ENCODE measurements around the gene C22orf15.
"Not testable (repeated sequence)": the region's sequence is repeated elsewhere in the genome, so short reads cannot be mapped to it uniquely, and the experiment has no call there.

Gene C22orf15, protein sequence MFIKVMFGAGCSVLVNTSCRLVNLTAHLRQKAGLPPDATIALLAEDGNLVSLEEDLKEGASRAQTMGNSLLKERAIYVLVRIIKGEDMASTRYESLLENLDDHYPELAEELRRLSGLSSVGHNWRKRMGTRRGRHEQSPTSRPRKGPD

GRCh38 chr22:23762842-23763578, at the start of gene C22orf15:
C22orf15 (plus strand) TSS chr22:23762990; CDS start chr22:23763307, 317 bp downstream.
- DNase-seq (ENCODE audit: low spot score): no peak

DNA sequence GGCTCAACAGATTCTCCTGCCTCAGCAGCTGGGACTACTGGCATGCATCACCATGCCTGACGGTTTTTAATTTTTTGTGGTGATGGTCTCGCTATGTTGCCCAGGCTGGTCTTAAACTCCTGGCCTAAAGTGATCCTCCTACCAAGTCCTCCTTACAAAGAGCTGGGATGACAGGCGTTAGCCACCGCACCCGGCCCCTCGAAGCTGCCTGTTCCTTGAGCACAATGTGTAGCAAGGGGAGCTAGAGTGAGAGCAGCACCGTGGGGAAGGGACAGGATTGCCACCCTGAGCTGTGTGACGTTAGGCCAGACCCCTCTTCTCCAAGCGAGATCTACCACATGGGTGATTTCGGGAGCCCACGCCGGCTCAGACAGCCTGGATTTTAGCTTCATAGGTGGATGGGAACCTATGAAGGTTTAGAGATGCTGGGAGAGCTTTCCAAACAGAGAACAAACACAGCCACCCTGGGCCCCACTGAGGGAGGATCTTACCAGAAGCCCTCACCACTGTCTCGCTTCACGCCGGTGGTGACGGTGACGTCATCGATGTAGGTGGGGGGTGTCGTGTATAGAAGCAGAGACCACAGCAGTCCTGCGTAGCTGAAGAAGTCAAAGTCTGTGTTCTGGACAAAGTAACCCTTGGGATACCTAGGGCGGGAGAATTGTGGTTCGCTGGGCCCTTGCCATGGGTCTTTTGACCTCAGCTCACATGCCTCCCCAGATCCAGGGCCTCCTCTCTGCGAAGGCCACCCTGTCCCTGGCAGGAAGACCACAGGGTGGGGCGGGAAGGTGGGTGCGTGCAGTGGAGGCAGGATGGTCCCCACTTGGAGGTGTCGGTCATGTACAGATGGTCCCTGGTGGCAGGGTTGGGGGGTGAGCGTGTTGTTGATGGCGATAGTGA, 48.8 kb upstream of the C22orf15 start:
- no peak for DNase-seq (ENCODE audit: low spot score)

GRCh38 chr22:23714596-23715578, 47.9 kb upstream of the C22orf15 start:
- no peak for DNase-seq (ENCODE audit: low spot score)

DNA sequence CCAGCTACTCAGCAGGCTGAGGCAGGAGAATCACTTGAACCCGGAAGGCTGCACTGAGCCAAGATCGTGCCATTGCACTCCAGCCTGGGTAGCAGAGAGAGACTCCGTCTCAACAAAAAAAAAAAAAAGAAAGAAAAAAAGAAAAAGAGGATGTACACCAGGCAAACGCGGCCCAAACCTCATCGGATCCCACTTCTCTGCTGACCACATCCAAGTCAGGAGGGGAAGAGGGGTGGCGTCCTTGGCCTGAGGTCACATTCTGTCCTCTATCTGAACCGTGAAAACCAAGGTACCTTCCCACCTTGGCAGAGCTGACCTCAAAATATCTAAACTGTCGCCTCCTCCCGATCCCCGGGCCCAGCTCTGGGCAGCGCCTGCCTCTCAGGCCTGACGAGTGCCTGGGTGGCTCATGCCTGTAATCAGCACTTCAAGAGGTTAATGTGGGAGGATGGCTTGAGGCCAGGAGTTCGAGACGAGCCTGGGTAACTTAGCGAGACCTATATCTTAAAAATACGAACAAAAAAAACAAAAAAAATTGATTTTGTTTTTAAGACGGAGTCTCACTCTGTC, 46.9 kb upstream of the C22orf15 start:
- DNase-seq (ENCODE audit: low spot score): no peak

DNA sequence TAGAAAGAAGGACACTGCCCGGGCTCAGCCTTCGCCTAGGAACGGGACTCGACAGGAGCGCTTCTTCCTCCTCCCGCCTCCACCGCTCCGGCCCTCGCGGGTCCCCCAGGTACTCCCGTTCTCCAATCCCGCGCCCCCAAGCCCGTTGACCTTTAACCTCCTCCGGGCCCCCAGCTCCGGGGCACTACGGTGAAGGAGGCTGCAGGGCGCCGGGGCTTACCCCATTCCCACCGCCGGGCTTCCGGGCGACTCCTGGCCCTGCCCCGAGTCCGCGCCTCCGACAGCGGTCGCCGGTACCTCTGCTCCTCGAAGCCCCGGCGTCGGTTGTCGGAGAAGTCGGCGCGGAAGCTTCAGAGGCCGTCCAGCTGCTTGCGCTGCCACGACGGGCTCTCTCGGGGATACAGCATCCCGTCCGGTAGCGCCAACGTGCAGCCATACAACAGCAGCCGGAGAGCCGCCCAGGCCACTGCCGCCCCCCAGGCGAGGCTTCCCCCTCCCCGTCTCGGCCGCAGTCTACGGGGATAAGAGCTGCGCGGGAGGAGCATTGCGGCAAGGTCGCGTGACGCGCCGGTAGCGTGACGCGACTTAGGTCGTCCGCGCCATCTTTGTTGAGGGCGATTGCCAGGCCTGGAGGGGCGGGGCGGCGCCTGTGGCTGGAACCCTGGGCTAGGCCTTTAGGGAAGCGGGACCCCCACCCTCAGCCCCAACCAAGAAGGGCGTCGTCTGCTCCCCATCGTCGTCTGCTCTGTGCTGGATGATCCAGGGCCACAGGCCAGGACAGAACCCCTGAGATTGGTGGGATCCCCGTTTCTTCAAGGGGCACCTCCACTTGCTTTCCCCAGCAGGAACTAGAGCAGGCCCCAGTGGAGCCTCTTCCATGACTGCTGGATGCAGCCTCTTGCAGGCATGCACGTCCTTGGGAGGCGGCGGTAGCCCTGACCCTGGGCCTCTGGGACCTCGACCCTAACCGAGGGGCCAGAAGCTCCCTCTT, 45.7 kb upstream of the C22orf15 start:
- DNase-seq (ENCODE audit: low spot score): peak; percentile 89

- no peak for DNase-seq (ENCODE audit: low spot score)
Observed at GRCh38 chr22:23718371-23719165, 44.2 kb upstream of the C22orf15 start.

DNA sequence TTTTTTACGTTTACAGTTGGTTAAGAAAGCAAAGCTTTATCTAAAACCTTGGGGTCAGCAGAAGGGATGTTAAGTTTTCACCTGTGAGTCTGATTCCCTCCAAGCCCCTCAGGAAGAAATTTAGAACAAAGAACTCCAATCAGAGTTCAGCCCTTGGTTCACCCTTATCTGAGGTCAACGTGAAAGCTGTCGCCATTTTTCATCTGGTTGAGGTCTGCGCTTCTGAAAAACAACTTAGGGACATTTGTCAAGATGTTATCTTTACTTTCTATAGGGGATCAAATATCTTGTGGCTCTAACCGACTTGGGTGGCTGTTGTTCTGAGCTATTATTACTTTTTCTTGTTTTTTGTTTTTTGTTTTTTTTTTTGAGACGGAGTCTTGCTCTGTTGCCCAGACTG, 41.9 kb upstream of the C22orf15 start:
- DNase-seq (ENCODE audit: low spot score): no peak

DNA sequence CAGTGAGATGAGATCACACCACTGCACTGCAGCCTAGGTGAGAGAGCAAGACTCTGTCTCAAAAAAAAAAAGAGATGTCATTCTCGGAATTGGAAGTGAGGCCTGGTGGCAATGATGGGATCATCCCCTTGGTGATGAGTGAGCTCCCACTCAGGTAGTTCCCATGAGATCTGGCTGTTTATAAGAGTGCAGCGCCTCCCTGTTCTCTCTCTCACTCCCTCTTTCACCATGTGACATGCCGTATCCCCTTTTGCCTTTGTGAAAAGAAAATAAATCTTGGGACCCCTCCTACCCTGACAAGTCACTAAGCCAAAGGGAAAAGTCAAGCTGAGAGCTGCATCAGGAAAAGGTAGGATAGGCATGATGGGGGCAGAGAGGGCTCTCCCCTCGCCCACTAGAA, 40.6 kb upstream of the C22orf15 start:
- DNase-seq (ENCODE audit: low spot score): no peak

DNA sequence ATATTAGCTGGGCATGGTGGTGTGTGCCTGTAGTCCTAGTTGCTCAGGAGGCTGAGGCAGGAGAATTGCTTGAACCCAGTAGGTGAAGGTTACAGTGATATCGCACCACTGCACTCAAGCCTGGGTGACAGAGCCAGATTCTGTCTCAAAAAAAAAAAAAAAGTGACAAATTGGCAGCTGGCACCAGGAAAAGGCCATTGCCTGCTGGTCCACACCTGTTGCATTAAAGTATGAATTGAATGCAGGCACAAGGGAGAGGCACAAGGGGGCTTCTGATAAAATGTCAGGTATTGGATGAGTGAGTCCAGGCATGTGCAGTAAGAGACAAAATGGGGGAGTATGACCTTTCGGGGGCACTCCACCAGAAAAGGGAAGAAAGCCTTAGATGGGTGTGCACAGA, 40.1 kb upstream of the C22orf15 start:
- DNase-seq (ENCODE audit: low spot score): no peak

GRCh38 chr22:23728108-23728507, 34.7 kb upstream of the C22orf15 start:
- DNase-seq (ENCODE audit: low spot score): not testable (repeated sequence)

GRCh38 chr22:23737696-23738095, 25.1 kb upstream of the C22orf15 start:
- no peak for DNase-seq (ENCODE audit: low spot score)

DNA sequence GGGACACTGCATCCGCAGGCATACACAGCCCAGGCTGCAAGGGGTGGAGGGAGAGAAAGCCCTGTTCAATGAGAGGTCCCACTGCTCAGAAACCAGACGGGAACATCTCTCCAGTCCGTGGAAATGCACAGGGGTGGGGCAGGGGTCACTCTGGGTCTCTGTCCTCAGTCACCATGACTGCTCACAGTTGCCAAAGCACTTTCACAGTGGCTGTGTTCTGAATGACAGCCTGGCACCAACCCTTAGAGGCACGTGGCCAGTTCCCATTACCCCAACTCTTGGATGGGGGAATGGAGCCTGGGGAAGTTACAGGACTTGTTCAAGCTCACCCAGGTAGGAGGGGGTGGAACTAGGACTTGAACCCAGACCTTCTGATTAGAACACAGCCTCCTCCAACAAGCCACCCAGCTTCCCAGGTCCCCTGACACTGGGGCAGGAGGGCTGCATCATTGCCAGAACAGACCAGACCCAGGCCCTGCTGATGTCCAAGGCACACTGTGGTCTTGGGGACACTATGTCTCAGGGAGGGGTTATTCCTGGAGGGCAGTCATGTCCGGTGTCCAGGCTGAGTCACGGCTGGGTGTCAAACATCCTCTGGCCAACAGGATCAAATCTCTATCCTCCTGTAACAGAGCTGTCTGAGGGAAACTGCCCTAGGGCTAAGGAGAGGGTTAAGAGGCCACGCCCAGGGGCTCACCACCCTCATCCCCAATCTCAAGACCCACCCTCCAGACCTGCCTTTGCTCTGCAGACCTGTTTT, 20.1 kb upstream of the C22orf15 start:
- DNase-seq (ENCODE audit: low spot score): no peak

DNA sequence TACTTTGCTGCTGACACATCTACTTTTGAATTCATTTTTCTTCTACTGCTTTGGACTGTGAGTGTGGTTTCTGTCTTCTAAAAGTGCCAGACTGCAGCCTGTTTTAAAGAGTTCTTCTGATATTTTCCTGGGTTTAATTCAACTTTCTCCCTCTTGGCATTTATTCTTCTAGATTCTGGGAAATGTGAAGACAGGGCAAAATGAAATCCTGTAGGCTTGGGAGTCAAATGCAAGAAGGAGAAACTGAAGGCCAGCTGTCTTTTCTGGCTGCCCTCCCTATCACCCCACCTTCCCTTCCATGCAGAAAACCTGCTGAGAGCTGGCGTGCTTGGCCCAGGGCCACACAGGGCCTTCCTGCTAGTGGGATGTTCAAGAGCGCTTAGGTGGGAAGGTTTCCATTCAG, 19.5 kb upstream of the C22orf15 start:
- DNase-seq (ENCODE audit: low spot score): no peak

- no peak for DNase-seq (ENCODE audit: low spot score)
Observed at GRCh38 chr22:23744001-23744400, 18.8 kb upstream of the C22orf15 start.

- no peak for DNase-seq (ENCODE audit: low spot score)
Observed at GRCh38 chr22:23744485-23744884, 18.3 kb upstream of the C22orf15 start.

GRCh38 chr22:23745791-23746190, 17.0 kb upstream of the C22orf15 start:
- no peak for DNase-seq (ENCODE audit: low spot score)

- DNase-seq (ENCODE audit: low spot score): no peak
Observed at GRCh38 chr22:23749841-23750301, 12.9 kb upstream of the C22orf15 start.

DNA sequence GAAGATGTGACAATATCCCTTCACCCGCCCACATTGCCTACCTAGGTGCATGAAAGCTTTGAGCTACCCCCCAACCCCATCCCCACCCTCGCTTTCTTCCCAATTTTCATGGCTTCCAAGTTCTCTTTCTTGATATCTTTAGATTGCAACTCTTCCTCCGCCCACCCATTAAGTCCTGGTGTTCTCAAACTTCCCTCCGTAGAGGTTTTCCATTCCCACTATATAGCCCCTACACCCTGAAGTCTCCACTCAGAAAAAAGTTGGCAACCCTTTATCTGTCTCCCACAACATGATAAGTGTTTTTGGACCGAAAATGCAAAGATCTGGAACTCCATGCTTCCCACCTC, 12.4 kb upstream of the C22orf15 start:
- DNase-seq (ENCODE audit: low spot score): no peak

Data from germinal center (tissue), 1 donor.